SK-N-MC (cell line): ENCODE measurements around the gene FADS3.

Experiments used
- EZH2 ChIP-seq: fragments of 200-600 bp; sonication (generic); IDR thresholded peaks from one replicate; pipeline ENCODE4 v1.6.1; 2017; ENCODE audit warnings: antibody characterized with exemption
- POLR2AphosphoS5 ChIP-seq: IDR thresholded peaks from 2 replicates; pipeline ENCODE4 v1.6.1; 2012; ENCODE audit warnings: mild to moderate bottlenecking, low read depth, low read length, borderline replicate concordance

DNA sequence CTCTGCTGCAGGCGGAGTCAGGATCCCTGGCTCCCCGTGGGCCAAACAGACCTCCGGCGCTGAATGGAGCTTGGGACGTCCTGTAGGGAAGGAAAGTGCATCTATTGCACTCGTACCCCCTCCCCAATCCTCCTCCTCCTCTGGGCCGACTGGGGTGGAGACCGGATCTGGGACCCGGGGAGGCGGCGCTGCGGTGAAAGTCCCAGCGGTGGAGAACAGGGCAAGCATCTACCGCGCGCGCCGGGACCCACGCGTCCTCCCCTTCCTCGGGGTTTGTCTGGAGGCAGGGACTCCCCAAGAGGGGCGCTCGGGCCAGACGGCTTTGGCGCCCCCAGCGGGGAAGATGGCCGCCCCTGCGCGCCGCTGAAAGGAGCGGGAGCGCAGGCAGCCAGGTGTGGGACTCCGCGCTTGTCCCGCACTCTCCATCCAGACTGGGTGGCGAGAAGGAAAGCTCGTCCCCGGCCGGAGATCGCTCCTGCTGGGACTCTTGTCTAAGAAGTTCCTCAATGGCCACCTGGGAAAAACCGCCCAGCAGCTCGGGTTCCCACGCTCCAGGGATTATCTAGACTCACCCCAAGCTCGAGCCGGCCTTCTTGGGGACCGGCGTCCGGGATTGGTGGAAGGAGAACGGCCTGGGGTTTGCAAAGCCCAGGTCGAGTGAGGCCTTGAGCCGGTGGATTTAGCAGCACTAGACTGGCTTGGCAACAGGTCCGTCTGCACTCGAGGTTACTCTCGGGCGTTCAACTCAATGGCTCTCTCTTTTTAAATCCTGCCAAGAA, 62.5 kb downstream of the FADS3 start:
- no peak for TF ChIP-seq EZH2
- TF ChIP-seq POLR2AphosphoS5: no peak; the same call in 1 of the 2 replicates
